Tongue (tissue), 2 donors: ENCODE measurements around the gene FHIT. TPM values are rescaled to one million over a fixed set of nuclear protein-coding genes. Genes with fewer than 3 reads are reported as not detected.
"Not testable (repeated sequence)": the region's sequence is repeated elsewhere in the genome, so short reads cannot be mapped to it uniquely, and the experiment has no call there.

Experiments
- DNase-seq: peaks from one replicate; pipeline ENCODE4 v3.0.0-alpha.2; 2015
- total RNA-seq: library from RNA; depleted of rRNA; stranded (reverse); fragments of >200 nt; gene quantifications from one replicate; pipeline ENCODE4 v1.2.3, GENCODE V29; 2014

FHIT gene
- total RNA-seq, 1 donor from 2014 or later: 7.4 TPM

DNA sequence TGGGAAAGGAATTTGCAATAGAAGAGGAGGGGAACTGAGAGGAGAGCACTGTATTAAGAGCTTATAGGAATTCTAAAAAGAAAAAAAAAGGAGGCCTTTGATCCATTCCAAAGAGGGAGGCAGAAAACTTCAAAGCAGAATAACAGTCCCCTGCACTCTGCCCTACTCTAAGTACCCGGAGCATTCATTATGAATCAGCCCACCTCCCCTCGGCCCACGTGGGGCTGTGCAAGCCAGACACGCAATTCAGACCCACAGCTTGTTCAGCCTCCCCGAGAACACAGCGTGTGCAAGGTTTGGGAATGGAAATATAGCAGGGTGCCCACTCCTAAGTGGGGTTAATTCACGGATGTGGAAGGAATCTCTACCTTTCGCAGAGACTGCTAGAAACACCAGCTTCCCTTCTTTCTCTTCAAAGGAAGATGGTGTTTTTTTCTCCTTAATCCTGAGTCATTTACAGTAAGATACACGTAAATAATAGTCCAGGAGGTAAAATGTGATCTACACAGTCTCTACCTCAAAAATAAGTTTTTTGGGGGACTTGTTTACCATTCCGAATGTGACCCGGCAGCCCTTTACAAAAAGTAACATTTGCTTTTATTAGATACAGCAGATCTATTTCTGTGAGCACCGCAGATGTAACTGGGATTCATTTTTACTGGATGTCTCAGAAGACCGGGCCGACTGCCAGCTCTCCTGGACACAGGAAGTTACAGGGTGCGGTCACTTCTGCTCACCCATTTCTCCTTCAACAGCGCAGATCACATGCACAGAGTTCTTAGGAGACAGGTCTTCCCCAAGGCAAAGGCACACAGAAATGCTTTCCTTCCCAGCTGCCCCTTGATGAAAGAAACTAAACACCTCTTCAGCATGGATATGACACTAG, 1433.0 kb downstream of the FHIT start:
- DNase-seq: peak; percentile 83

DNA sequence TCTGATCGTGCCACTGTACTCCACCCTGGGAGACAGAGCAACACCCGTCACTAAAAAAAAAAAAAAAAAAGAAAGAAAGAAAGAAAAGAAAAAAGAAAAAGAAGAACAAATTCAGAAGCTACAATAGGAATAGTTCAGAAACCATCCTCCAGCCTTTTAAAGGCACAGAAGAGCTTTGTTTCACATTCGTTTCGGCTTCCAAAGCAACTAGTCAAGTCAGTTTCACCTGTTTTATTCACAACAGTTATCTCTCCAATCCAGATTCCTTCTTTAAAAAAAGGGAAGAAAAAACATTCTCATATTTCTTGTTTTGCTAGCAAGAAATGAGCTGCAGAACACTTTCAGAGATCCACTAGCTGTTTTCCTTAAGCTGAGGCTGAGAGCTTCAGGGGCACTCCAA, 1433.7 kb downstream of the FHIT start:
- no peak for DNase-seq

DNA sequence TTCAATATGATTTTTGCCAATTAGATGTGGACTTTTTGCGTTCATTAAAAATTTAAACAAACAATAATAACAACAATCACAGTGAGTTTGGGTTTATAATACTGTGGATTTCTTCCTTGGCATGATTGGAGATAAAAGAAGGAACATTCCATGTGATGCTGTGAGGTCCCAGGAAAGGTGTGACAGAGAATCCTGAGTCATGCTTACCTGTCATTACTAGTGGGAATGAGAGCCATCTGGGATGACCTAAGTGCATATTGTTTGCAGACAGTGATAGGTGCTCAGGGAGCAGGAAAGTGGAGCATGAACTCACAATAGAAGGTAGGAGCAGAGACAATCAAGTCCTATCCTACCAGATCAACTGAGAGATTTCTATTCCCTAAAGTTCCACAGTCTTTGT, 1434.9 kb downstream of the FHIT start:
- DNase-seq: no peak

DNA sequence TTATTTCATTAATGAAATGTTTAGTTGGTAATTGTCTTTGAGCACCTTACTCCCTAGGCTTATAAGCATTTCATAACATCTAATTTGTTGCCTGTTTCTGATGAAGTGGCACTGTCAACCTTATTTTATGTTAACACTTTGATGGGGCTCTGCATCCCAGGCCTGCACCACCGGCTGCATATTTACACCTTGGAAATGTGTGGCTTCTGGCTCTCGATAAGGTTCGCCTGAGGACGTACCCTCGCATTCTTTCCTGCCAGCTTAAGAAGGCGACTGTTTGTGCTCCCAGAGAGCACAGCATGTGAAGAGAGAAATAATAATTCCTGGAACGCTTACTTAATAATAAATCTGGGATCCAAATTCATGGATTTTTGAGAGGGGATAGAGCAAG, 1438.1 kb downstream of the FHIT start:
- peak; percentile 11 for DNase-seq

DNA sequence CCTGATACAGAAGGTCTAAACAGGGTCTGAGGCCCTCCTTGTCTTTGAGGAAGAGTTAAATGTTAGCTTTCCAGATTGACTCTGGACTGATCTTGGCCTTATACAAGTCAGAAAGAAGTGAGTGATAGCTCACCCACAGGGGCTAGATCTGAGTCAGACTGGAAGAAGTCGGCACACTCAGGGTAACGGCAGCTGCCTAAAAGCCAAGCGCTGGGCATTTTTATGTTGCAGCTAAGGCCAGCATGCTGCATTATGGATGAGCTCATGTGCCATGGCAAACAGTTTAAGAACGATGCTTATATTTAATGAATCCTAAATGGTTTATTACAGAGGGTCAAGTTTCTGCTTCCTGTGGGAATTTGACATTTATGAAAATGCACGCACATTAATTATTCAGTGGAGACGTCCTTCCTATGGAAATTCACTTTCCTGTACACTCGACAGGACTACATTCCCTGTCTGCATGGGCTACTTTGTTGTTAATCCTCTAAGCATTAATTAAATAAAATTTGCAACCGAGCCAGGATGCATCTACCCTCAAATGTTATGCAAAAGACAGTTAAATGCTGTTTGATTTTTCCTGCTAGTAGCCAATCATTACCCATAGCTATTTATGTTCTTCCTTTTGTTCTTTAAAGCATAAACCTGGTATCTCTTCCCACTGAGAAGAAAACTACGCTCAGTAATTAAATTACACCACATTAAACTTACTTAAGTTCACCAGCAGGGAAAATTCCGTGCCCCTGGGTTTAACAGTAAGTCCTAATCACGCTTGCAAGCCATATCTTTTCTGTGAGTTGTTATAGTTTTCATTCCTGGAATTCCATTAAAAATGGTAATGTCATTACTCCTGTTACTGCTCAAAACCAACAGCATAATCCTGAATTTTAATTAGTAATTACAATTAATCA, 1438.8 kb downstream of the FHIT start:
- DNase-seq: peak; percentile 39

DNA sequence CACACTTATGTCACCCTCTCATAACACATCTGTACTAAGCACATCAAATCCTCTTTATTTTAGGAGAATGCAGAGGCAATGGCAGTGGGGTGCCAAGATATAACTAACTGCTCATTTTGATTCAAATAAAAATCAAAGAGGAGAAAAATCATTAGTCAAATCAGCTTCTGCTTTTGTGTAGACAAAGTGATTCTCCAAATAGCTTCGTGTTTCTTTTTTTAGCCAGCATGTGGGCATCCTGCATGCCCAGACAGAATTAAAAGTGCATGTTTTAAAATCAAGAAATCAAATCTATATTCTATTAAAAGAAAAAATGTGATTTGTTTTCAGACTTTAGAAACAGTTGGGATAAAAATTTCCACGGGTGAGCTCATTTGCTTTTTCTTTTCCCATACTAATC, 1440.1 kb downstream of the FHIT start:
- DNase-seq: no peak

DNA sequence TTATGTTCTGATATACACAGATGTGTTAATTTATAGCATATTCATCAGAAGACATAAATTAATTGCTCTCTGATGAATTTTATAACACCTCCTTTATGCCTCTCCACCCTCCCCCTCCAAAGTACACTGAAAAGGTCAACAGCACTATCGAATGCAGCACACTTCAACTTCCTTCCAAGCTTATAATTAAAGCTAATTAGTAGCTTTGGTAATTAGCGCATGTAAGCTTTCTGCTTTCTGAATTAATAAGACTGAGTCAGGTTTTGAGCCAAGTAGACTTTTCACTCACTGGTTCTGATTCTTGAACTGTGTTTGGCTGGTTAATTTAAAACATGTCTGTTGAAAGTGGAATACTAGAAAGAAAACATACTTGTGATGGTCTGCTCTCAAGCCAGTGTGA, 1440.6 kb downstream of the FHIT start:
- no peak for DNase-seq

DNA sequence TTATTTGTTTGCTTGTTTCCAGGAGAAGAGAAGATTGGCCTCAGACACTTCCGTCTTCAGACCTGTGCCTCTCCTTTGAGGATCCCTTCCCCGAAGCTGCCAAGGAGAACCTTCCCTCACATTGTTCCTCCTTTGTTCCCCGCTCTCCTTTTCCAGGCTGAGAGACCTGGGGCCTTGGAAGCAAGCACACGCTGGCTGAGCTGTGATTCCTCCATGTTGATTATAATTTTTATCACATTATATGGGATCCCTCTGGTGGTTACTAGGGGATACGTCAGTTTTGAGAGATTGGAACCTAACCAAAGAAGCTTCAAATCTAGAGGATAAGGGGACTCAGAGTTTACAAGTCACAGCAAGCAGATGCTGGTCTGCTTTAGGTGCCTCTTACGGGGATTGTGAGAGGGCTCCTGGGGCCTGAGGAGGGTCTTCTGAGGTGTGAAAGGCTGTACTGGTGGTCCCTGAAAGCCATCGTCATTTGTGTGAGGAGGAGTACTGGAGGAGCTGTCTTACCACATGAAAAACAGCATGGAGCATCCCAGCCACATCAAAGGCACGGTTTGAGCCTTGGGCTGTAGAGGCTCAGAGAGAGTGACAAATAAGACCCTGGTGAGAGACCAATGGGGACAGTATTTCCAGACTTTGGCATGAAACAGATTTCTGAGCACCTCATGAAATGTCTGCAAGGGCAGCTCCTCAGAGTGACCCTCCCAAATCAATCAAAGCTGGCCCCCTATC, 1441.4 kb downstream of the FHIT start:
- DNase-seq: peak; percentile 80

DNA sequence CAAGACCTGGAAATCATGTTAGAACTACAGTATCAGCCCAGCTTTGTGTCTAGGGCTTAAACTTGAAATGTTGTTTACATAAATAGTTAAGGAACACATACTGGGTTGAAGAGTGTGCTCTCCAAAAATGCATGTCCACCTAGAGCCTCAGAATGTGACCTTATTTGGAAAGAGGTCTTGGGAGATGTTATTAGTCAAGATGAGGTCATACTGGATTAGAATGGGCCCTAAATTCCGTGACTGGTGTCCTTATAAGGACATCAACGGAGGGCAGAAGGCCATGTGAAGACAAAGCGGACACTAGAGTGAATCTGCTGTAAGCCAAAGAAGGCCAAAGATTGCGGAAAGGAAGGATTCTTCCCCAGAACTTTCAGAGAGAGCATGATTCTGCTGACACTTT, 1442.2 kb downstream of the FHIT start:
- DNase-seq: peak; percentile 7

DNA sequence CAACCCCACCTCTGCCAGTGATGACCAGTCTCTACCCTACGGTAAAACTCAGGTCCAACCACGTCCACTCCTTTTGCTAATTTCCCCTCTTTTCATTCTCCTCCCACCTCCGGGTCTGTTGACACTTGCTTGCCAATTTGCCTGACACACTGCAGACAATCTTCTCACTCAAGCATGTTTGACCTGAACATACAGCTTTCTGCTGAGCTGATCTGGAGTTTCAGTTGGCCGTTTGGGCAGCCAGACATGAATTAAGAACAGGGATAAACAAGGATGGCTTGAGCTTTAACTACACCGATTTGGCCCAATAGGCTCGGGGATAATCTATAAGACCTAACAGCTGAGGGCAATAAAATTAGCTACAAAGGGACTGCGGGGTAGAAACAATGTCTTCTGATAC, 1442.8 kb downstream of the FHIT start:
- DNase-seq: peak; percentile 54

DNA sequence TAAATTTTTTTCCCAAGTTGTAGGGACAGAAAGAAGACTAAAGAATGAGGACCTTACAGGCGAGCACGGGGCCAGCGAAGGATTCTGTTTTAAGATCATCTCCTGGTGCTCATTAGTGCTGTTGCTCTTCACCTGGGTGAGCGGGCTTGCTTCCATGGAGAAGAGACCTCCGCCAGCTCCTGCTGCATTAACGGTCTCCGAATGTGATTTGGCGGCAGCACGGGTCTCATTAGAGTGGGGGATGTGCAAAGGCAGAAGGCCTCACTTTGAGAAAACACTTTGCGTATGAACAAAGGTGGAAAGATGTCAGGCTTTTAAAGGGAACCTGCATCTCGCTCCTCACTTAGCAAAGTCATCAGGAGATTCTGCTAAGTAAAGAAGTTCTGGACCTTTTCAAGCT, 1448.0 kb downstream of the FHIT start:
- no peak for DNase-seq

DNA sequence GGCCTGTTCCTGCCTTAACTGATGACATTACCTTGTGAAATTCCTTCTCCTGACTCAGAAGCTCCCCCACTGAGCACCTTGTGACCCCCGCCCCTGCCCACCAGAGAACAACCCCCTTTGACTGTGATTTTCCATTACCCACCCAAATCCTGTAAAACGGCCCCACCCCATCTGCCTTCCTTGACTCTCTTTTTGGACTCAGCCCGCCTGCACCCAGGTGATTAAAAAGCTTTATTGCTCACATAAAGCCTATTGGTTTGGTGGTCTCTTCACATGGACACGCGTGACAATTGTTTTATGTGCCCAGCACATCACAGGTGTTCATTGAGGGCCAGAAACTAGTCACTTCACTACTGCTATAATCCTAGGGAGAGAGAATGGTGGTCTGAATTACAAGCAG, 1448.8 kb downstream of the FHIT start:
- not testable (repeated sequence) for DNase-seq

DNA sequence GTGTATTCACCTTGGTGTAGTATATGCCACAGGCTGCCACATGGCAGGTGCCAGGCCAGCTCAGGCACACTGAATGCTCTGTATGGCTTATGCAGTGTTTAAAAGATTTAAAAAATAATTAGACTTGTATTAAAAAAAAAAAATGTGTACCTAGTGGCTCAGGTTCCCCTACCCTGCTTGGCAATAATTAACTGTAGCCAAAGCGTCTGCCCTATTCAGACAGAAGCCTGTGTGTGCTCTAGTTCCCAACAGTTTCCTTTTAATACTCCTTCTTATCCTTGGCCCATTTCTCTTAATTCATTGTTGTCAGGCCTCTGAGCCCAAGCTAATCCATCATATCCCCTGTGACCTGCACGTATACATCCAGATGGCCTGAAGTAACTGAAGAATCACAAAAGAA, 1449.2 kb downstream of the FHIT start:
- DNase-seq: no peak

DNA sequence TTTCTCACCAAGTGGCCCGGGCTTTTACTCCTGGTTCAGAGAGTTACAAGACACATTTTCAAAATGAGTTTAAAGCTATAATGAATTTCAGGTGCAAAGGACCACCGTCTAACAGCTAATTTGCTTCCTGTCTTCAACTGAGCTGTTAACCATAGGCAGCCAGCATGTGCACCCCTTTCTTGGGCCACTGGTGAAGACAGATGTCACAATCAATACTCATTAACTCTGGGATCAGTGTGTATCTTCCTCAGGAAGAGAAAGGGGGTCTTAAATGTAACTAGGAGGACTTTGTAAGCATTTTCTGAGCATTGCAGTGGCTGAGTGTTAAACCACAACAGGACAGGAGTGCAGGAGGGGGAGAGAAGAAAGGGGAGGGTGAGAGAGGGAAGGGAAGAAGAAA, 1450.8 kb downstream of the FHIT start:
- DNase-seq: no peak

DNA sequence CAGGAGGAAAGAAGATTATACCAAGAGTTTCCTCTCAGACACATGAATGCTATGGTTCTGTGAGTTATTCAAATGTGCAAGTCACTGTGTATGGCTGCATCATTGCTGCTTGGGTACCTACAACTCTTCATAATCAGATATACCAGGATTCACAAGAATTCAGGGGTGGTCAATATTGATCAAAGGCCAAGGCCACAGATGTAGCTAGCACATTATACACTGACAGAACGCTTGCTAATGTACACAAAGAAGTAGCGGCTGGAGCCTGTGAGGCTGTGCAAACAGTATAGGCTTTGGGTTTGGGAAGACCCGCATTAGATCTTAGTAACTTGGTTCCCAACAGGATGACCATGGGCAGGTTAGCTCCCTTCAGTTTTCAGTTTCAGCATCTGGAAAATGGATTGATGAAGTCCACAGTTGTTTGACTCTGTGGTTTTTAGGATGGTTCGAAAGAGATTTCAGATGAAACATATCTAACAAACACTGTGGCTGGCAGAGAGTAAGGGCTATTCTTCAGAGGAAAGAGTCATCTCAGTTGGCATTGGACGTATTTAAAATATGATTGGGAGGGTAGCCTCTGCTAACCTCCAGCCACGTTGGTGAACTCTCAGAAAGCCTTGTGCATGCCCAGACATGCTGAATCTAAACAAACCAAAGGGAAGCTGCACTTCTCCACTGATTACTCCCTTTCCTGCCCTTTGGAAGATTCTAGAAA, 1452.7 kb downstream of the FHIT start:
- DNase-seq: no peak

DNA sequence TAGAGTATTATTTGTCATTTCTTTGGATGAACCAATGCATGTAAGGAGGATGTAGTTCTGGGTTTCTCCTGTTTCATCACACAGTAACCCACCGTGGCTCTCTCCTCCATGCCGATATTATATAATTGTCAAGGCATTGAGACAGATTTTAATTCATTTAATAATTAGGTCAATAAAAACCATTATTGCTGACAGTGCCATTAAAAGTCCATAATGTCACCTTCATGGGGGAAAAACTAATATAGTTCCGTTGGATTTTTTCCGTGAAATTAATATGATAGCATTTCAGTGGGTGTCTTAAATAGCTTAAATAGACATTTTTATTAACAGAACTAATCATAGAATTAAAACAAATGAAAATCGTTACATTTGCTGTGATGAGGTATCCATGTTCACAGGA, 1453.7 kb downstream of the FHIT start:
- DNase-seq: no peak

DNA sequence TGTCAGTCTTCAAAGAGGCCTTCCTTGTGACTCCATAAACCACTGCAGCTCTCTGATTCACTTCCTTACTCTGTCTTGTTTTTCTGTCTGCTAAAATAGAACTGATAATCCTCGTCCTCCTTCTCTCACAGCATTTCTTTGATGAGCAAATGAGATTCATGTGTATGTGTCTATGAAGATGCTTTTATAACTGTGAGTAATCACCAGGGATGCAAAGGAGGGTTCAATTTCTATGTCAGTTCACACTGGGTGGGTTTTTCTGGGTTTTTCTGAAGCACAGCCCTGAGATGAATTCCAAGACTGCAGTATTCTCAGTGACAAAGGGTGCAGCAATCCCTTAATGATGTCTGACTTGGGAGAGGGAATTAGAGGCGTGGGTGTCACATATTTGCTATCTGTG, 1454.8 kb downstream of the FHIT start:
- DNase-seq: no peak

DNA sequence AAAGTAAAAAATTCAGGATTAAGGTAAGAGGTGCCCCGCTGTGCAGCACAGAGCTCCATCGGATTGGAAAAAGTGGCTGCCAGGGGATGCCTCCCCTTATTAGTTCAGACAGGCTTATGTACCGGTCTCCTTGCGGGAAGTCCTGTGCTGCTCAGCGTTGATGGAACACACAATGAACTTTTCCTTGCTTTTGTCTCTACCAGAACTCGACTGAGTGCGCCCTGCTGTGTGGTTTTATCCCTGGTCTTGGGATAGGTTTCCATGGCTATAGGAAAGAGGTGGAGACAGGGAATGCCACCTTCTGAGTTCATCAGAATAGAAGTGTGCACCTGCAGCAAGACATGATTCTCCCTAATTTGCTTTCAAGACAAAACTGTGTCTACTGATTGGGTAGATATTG, 1455.5 kb downstream of the FHIT start:
- DNase-seq: no peak

DNA sequence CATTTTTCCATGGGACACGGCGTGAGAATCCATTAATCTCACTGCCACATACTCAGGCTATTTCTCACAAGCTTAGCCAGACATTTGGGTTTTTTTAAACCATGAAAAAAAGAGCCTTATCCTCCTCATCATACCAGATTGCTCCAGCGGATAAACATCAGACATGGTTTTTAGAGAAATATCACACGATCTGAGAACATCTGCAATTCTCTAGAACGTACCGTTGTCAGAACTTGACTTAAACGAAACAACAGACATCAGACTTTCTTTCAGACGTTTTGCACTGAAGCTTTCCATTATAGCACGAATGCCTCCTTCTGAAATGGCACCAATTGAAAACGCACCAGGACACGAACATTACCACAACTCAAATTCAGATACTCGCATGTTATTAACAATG, 1457.3 kb downstream of the FHIT start:
- DNase-seq: no peak

DNA sequence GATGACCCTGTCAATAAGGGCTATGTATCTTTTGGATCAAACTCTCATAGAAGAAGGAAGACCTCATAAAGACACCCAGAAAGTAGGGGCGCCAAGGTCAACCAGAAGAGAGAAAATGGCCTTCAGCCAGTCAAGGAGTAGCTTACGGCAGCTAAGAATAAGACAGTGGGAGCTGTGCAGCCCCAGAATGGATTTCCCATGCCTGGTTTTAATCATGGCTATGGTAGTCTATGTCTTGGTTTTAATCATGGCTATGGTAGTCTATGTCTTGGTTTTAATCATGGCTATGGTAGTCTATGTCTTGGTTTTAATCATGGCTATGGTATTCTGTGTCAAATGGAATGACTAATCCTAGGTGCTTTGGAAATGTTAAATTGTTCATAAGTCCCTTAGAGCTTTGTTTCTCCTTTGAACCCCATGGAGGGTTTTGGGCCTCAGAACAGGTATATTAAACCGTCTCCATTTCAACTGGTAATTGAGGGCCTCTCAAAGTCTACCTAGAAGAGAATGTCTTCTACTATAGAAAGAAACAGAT, 1459.4 kb downstream of the FHIT start:
- no peak for DNase-seq

DNA sequence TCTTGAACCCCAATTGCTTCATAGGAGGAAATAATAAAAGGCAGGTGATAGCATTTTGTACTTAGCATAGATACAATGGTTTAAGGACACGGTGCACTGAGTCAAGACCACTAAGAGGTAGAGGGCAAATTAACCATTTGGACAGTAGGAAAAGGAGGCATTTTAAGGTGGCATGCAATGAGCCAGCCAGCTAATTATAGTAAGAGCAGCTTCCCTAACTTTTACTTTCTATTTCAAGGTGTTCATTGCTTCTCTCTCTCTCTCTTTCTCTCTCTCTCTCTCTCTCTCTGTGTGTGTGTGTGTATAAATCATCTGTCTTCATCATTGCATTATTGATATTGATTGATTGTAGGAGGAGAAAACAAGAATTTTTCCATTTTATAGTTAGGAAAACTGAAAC, 1461.0 kb downstream of the FHIT start:
- no peak for DNase-seq

DNA sequence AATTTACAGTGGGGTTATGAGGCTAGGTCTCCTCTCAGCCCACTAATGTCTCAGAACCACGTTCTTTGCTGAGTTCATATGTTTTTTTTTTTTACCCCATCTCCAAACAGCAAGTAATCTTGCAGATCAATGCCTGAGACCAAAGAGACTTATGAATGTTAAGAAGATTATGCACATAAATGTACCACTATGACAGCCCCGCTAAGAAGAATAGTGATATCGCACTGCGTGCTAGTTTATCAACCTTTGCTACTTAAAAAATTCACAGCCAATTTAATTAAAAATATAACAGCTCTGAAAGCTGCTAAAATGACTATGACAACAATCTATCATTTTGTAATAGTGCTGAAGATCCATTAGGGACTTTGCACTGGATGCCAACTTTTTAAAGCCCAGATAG, 1462.5 kb downstream of the FHIT start:
- no peak for DNase-seq
